ENCODE measurements around the gene TMEM52B.

- TF ChIP-seq, protein P1, sequence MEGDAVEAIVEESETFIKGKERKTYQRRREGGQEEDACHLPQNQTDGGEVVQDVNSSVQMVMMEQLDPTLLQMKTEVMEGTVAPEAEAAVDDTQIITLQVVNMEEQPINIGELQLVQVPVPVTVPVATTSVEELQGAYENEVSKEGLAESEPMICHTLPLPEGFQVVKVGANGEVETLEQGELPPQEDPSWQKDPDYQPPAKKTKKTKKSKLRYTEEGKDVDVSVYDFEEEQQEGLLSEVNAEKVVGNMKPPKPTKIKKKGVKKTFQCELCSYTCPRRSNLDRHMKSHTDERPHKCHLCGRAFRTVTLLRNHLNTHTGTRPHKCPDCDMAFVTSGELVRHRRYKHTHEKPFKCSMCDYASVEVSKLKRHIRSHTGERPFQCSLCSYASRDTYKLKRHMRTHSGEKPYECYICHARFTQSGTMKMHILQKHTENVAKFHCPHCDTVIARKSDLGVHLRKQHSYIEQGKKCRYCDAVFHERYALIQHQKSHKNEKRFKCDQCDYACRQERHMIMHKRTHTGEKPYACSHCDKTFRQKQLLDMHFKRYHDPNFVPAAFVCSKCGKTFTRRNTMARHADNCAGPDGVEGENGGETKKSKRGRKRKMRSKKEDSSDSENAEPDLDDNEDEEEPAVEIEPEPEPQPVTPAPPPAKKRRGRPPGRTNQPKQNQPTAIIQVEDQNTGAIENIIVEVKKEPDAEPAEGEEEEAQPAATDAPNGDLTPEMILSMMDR (IDR thresholded peaks at IDR 0.05; ENCODE audit: low read depth, low read length, missing input control) = no peak
- no peak for TF ChIP-seq HNF4A (conservative IDR thresholded peaks at IDR 0.05)
- TF ChIP-seq TAF1 (conservative IDR thresholded peaks at IDR 0.05) = no peak
- TF ChIP-seq EGR1 (IDR thresholded peaks at IDR 0.05; ENCODE audit: low read depth in 2 of 2) = no peak
- TF ChIP-seq, protein P2, sequence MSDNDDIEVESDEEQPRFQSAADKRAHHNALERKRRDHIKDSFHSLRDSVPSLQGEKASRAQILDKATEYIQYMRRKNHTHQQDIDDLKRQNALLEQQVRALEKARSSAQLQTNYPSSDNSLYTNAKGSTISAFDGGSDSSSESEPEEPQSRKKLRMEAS (IDR thresholded peaks at IDR 0.05) = no peak
- TF ChIP-seq YY1 (IDR thresholded peaks at IDR 0.05) = no peak
- no peak for TF ChIP-seq RAD21 (IDR thresholded peaks at IDR 0.05)
These were observed 59.7 kb downstream of the TMEM52B start for GRCh38 chr12:10238526-10238925.
